Thoracic aorta (tissue), 2 donors: ENCODE measurements around the gene ELMOD1. TPM values are rescaled to one million over a fixed set of nuclear protein-coding genes. Genes with fewer than 3 reads are reported as not detected.

Experiments used
- ATAC-seq: fragments of 150-250 bp; one replicate; pipeline ENCODE4 v1.8.0; 2017; ENCODE audit warnings: low read depth; ENCODE audit not compliant: insufficient number of reproducible peaks, low FRiP score
- DNase-seq: peaks from one replicate; pipeline ENCODE4 v3.0.0-alpha.2; 2020; ENCODE audit warnings: low spot score
- H3K27ac ChIP-seq, 2 donors: fragments of 200-600 bp; sonication (generic); 1 replicate in 1 of 2; 2 replicates in 1 of 2; pipeline ENCODE4 v1.5.1; 2016; ENCODE audit warnings: mild to moderate bottlenecking in 2 of 2, moderate library complexity in 2 of 2
- H3K27me3 ChIP-seq: fragments of 200-600 bp; sonication (generic); replicated peaks from 2 replicates; pipeline ENCODE4 v1.6.0; 2016; ENCODE audit warnings: mild to moderate bottlenecking; ENCODE audit not compliant: insufficient read depth
- H3K36me3 ChIP-seq: fragments of 200-600 bp; sonication (generic); one replicate; pipeline ENCODE4 v1.5.1; 2016
- H3K4me1 ChIP-seq, 2 donors: fragments of 200-600 bp; sonication (generic); 1 replicate in 1 of 2; 2 replicates in 1 of 2; pipeline versions ENCODE4 v1.5.1 to v1.6.0; 2016; ENCODE audit warnings: low read depth in 2 of 2, mild to moderate bottlenecking in 1 of 2; ENCODE audit not compliant: control insufficient read depth in 1 of 2
- H3K4me3 ChIP-seq: fragments of 200-600 bp; sonication (generic); 2 replicates; pipeline ENCODE4 v1.5.1; 2016; ENCODE audit warnings: mild to moderate bottlenecking
- H3K9me3 ChIP-seq: fragments of 200-600 bp; sonication (generic); 2 replicates; pipeline ENCODE4 v1.5.1; 2016
- CTCF ChIP-seq: fragments of 200-600 bp; sonication (generic); IDR thresholded peaks from one replicate; pipeline ENCODE4 v1.5.1; 2019; ENCODE audit warnings: antibody characterized with exemption
- total RNA-seq, 2 donors: library from RNA; depleted of rRNA; stranded (reverse); fragments of >200 nt; gene quantifications; one replicate each; pipeline versions ENCODE4 v1.1.0 to v1.2.3, GENCODE V29; 2016

The ELMOD1 gene
- total RNA-seq, 2 donors from 2014 or later = 3.2 TPM; not detected in 1

- Histone ChIP-seq H3K4me3 (no peak overlapping the region), H3K36me3 (no peaks in the 10 kb centered on the region), H3K4me1 (peaks cover 0 to 4% of the 10 kb centered on the region in 2 donors), H3K9me3 (no peaks in the 10 kb centered on the region), H3K27me3 (no peaks in the 10 kb centered on the region), H3K27ac (no peak overlapping the region)
- ATAC-seq = no peak
- DNase-seq = no peak
- no peak for TF ChIP-seq CTCF
Measured at GRCh38 chr11:107696140-107696539, 105.2 kb downstream of the ELMOD1 start.

- Histone ChIP-seq H3K4me1 (no peaks in the 10 kb centered on the region), H3K27ac (no peak overlapping the region), H3K4me3 (no peak overlapping the region), H3K27me3 (no peaks in the 10 kb centered on the region), H3K36me3 (no peaks in the 10 kb centered on the region), H3K9me3 (no peaks in the 10 kb centered on the region)
- ATAC-seq (no peak), DNase-seq (no peak)
- TF ChIP-seq CTCF = no peak
Measured at GRCh38 chr11:107697291-107697690, 106.3 kb downstream of the ELMOD1 start.

DNA sequence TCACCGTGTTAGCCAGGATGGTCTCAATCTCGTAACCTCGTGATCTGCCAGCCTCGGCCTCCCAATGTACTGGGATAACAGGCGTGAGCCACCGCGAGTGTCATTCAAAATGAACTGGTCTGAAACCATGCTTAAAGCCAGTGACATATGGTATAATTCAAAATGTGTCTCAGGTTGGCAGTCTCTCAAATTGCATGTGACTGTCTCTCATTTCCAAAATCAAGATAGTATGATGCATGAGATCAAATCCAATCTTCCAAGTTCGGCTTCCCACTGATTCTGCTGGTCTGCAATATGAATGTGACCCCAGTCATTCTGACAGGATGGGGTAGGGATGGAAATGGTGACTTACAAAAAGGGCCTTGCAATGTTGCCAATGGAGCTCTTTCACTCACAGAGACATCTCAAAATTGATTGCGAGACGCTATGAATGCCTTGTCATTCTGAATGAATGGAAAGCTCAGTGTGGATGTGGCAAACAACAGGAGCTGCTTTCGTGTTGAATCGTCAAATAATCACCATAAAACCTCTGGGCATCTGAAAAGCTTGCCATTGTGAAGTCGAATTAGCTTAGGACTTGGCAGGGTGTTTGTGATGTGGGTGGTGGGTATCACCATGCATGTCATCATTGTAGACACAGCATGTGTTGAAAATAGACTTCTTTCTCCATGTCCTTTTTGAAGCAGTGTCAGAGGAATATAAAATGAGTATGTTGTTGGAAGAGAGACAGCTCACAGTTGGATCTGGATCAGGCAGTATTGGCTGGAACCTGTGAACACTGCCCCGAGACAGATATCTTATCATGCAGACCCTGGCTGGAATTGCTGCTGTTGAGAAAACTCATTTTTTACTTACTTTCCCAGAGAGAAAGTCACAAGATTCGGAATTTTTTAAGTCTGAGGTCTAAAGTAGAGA lies 108.7 kb downstream of the ELMOD1 start:
- DNase-seq (no peak), ATAC-seq (no peak)
- Histone ChIP-seq H3K4me1 (no peaks in the 10 kb centered on the region), H3K9me3 (no peaks in the 10 kb centered on the region), H3K27ac (no peak overlapping the region), H3K27me3 (no peaks in the 10 kb centered on the region), H3K4me3 (no peak overlapping the region), H3K36me3 (no peaks in the 10 kb centered on the region)
- no peak for TF ChIP-seq CTCF

GRCh38 chr11:107702109-107702660 lies 111.2 kb downstream of the ELMOD1 start:
- no peaks in the 10 kb centered on the region for H3K4me1 ChIP-seq
- DNase-seq (no peak), ATAC-seq (no peak)
- H3K27ac ChIP-seq = no peak overlapping the region
- no peak for TF ChIP-seq CTCF
- no peaks in the 10 kb centered on the region for H3K9me3 ChIP-seq
- no peak overlapping the region for H3K4me3 ChIP-seq
- H3K36me3 ChIP-seq = no peaks in the 10 kb centered on the region
- no peaks in the 10 kb centered on the region for H3K27me3 ChIP-seq

GRCh38 chr11:107702723-107703122 lies 111.8 kb downstream of the ELMOD1 start:
- no peaks in the 10 kb centered on the region for H3K36me3 ChIP-seq
- no peak for TF ChIP-seq CTCF
- ATAC-seq (no peak), DNase-seq (no peak)
- H3K9me3 ChIP-seq = no peaks in the 10 kb centered on the region
- H3K27me3 ChIP-seq = no peaks in the 10 kb centered on the region
- no peak overlapping the region for H3K4me3 ChIP-seq
- H3K27ac ChIP-seq = no peak overlapping the region
- H3K4me1 ChIP-seq = no peaks in the 10 kb centered on the region
